Activated T-helper 2 cell treated with anti-CD3 and anti-CD28 coated beads, Interferon-gamma antibody, Interleukin-2, Interleukin-4, amounts not matched to agents 10 μg/mL and 5 μg/mL and 100 μg/mL, durations not matched to agents 14 hours and 24 hours and 36 hours (primary cell): Measurements from ENCODE around the gene EPAS1. TPM values are rescaled to one million over a fixed set of nuclear protein-coding genes. Genes with fewer than 3 reads are reported as not detected.

Experiments used
- DNase-seq: peaks from one replicate; pipeline ENCODE4 v3.0.0; 2021; ENCODE audit warnings: low spot score
- H3K27ac Mint-ChIP-seq: one replicate; pipeline ENCODE4 v1.8.0; 2021; ENCODE audit warnings: mixed read lengths
- H3K27me3 Mint-ChIP-seq: one replicate; pipeline ENCODE4 v1.8.0; 2021; ENCODE audit warnings: low read depth, mixed read lengths
- H3K36me3 Mint-ChIP-seq: one replicate; pipeline ENCODE4 v1.8.0; 2021; ENCODE audit warnings: low read depth, mixed read lengths
- H3K4me1 Mint-ChIP-seq: one replicate; pipeline ENCODE4 v1.8.0; 2021; ENCODE audit warnings: low read depth, mixed read lengths
- H3K4me3 Mint-ChIP-seq: one replicate; pipeline ENCODE4 v1.8.0; 2021; ENCODE audit warnings: low read depth, mild to moderate bottlenecking, moderate library complexity, mixed read lengths
- H3K9me3 Mint-ChIP-seq: one replicate; pipeline ENCODE4 v1.8.0; 2021; ENCODE audit warnings: mixed read lengths
- intact Hi-C: fragments of 100-400 bp; cut with micrococcal nuclease; formaldehyde crosslinking; loops from one replicate; pipeline ENCODE4 v1.15.1; 2023
- total RNA-seq: library from RNA; stranded (reverse); gene quantifications from 2 replicates; pipeline ENCODE4 v1.2.3, GENCODE V29; 2022

EPAS1 gene
- total RNA-seq, 1 donor from 2014 or later: 100.0 TPM

GRCh38 chr2:46383784-46384456 is 86.7 kb downstream of the EPAS1 start:
- H3K4me1 Mint-ChIP-seq: no peaks in the 10 kb centered on the region
- no peak overlapping the region for H3K27ac Mint-ChIP-seq
- H3K27me3 Mint-ChIP-seq: no peaks in the 10 kb centered on the region
- no peaks in the 10 kb centered on the region for H3K9me3 Mint-ChIP-seq
- intact Hi-C loops: no loop called here
- H3K36me3 Mint-ChIP-seq: peaks cover 39% of the 10 kb centered on the region
- no peak overlapping the region for H3K4me3 Mint-ChIP-seq
- DNase-seq: no peak

GRCh38 chr2:46384457-46384815 is 87.2 kb downstream of the EPAS1 start:
- H3K4me1 Mint-ChIP-seq: no peaks in the 10 kb centered on the region
- no peak overlapping the region for H3K4me3 Mint-ChIP-seq
- no peaks in the 10 kb centered on the region for H3K27me3 Mint-ChIP-seq
- no peaks in the 10 kb centered on the region for H3K9me3 Mint-ChIP-seq
- no peak overlapping the region for H3K27ac Mint-ChIP-seq
- intact Hi-C loops: no loop called here
- peaks cover 42% of the 10 kb centered on the region for H3K36me3 Mint-ChIP-seq
- DNase-seq: no peak

- Mint-ChIP-seq H3K4me3 (no peak overlapping the region), H3K36me3 (peaks cover 35% of the 10 kb centered on the region), H3K9me3 (no peaks in the 10 kb centered on the region), H3K4me1 (peaks cover 5% of the 10 kb centered on the region), H3K27me3 (no peaks in the 10 kb centered on the region), H3K27ac (no peak overlapping the region)
- intact Hi-C loops: no loop called here
- DNase-seq: no peak
Observed at GRCh38 chr2:46385786-46386577, 88.8 kb downstream of the EPAS1 start.

- Mint-ChIP-seq H3K27me3 (no peaks in the 10 kb centered on the region), H3K36me3 (peaks cover 35% of the 10 kb centered on the region), H3K4me1 (peaks cover 11% of the 10 kb centered on the region), H3K27ac (no peak overlapping the region), H3K4me3 (no peak overlapping the region), H3K9me3 (no peaks in the 10 kb centered on the region)
- DNase-seq: no peak
- intact Hi-C loops: no loop called here
Observed at GRCh38 chr2:46386763-46387162, 89.6 kb downstream of the EPAS1 start.

GRCh38 chr2:46387292-46387691 is 90.1 kb downstream of the EPAS1 start:
- H3K27ac Mint-ChIP-seq: no peak overlapping the region
- intact Hi-C loops: no loop called here
- peaks cover 11% of the 10 kb centered on the region for H3K4me1 Mint-ChIP-seq
- H3K36me3 Mint-ChIP-seq: peaks cover 35% of the 10 kb centered on the region
- DNase-seq: no peak
- H3K9me3 Mint-ChIP-seq: no peaks in the 10 kb centered on the region
- H3K27me3 Mint-ChIP-seq: no peaks in the 10 kb centered on the region
- no peak overlapping the region for H3K4me3 Mint-ChIP-seq

GRCh38 chr2:46387886-46388515 is 90.8 kb downstream of the EPAS1 start:
- Mint-ChIP-seq H3K27ac (no peak overlapping the region), H3K4me3 (no peak overlapping the region), H3K36me3 (peaks cover 38% of the 10 kb centered on the region), H3K9me3 (no peaks in the 10 kb centered on the region), H3K27me3 (no peaks in the 10 kb centered on the region), H3K4me1 (peaks cover 17% of the 10 kb centered on the region)
- intact Hi-C loops: no loop called here
- no peak for DNase-seq

- H3K36me3 Mint-ChIP-seq: peaks cover 38% of the 10 kb centered on the region
- no peak overlapping the region for H3K4me3 Mint-ChIP-seq
- H3K27me3 Mint-ChIP-seq: no peaks in the 10 kb centered on the region
- H3K27ac Mint-ChIP-seq: no peak overlapping the region
- peaks cover 24% of the 10 kb centered on the region for H3K4me1 Mint-ChIP-seq
- no peaks in the 10 kb centered on the region for H3K9me3 Mint-ChIP-seq
- intact Hi-C loops: no loop called here
- no peak for DNase-seq
Observed at GRCh38 chr2:46388881-46389280, 91.7 kb downstream of the EPAS1 start.

GRCh38 chr2:46389417-46389916 is 92.3 kb downstream of the EPAS1 start:
- DNase-seq: no peak
- Mint-ChIP-seq H3K27me3 (no peaks in the 10 kb centered on the region), H3K4me3 (no peak overlapping the region), H3K27ac (no peak overlapping the region), H3K4me1 (peaks cover 30% of the 10 kb centered on the region), H3K9me3 (no peaks in the 10 kb centered on the region), H3K36me3 (peaks cover 38% of the 10 kb centered on the region)
- intact Hi-C loops: no loop called here

- peaks cover 35% of the 10 kb centered on the region for H3K4me1 Mint-ChIP-seq
- H3K27me3 Mint-ChIP-seq: no peaks in the 10 kb centered on the region
- no peak overlapping the region for H3K27ac Mint-ChIP-seq
- DNase-seq: no peak
- H3K36me3 Mint-ChIP-seq: peaks cover 33% of the 10 kb centered on the region
- intact Hi-C loops: no loop called here
- H3K9me3 Mint-ChIP-seq: no peaks in the 10 kb centered on the region
- H3K4me3 Mint-ChIP-seq: no peak overlapping the region
Observed at GRCh38 chr2:46390036-46390435, 92.8 kb downstream of the EPAS1 start.

- Mint-ChIP-seq H3K27me3 (no peaks in the 10 kb centered on the region), H3K27ac (no peak overlapping the region), H3K4me3 (no peak overlapping the region), H3K9me3 (no peaks in the 10 kb centered on the region), H3K36me3 (peaks cover 30% of the 10 kb centered on the region), H3K4me1 (peaks cover 40% of the 10 kb centered on the region)
- no peak for DNase-seq
- intact Hi-C loops: no loop called here
Observed at GRCh38 chr2:46390901-46391395, 93.7 kb downstream of the EPAS1 start.

- intact Hi-C loops: no loop called here
- Mint-ChIP-seq H3K27me3 (peaks cover 2% of the 10 kb centered on the region), H3K4me3 (peak overlapping the region; percentile 7), H3K36me3 (peaks cover 19% of the 10 kb centered on the region), H3K4me1 (peaks cover 40% of the 10 kb centered on the region), H3K27ac (peak overlapping the region; percentile 29), H3K9me3 (no peaks in the 10 kb centered on the region)
- no peak for DNase-seq
Observed at GRCh38 chr2:46392561-46393346, 95.5 kb downstream of the EPAS1 start.

- Mint-ChIP-seq H3K27me3 (peaks cover 3% of the 10 kb centered on the region), H3K36me3 (peaks cover 19% of the 10 kb centered on the region), H3K9me3 (no peaks in the 10 kb centered on the region), H3K27ac (peak overlapping the region; percentile 29), H3K4me1 (peaks cover 41% of the 10 kb centered on the region), H3K4me3 (no peak overlapping the region)
- no peak for DNase-seq
- intact Hi-C loops: no loop called here
Observed at GRCh38 chr2:46393347-46393820, 96.2 kb downstream of the EPAS1 start.
